ENCODE results near the gene CRYBB2.
"Not testable (repeated sequence)": the region's sequence is repeated elsewhere in the genome, so short reads cannot be mapped to it uniquely, and the experiment has no call there.

- not testable (repeated sequence) for TF ChIP-seq CTCF (IDR thresholded peaks at IDR 0.05; ENCODE audit: low read depth, low read length); POLR2A (IDR thresholded peaks at IDR 0.05; ENCODE audit: extremely low read depth, insufficient read length)
Measured at GRCh38 chr22:25230760-25231159, 11.3 kb downstream of the CRYBB2 start.
